Brain pericyte (primary cell): ENCODE measurements around the gene ARHGEF17.

Experiments used
- DNase-seq: peaks from one replicate; pipeline ENCODE4 v3.0.0-alpha.2; 2012; ENCODE audit warnings: low read depth, low spot score

Gene ARHGEF17

GRCh38 chr11:73314117-73314961 is 6.3 kb downstream of the ARHGEF17 start:
- DNase-seq, result no peak

GRCh38 chr11:73315293-73316020 is 7.4 kb downstream of the ARHGEF17 start:
- DNase-seq, result no peak

- DNase-seq, result no peak
Measured at GRCh38 chr11:73316422-73316821, 8.3 kb downstream of the ARHGEF17 start.

GRCh38 chr11:73317373-73317772 is 9.3 kb downstream of the ARHGEF17 start:
- DNase-seq, result no peak

GRCh38 chr11:73317803-73318202 is 9.7 kb downstream of the ARHGEF17 start:
- no peak for DNase-seq

GRCh38 chr11:73318501-73319011 is 10.5 kb downstream of the ARHGEF17 start:
- DNase-seq, result no peak

- DNase-seq, result no peak
Measured at GRCh38 chr11:73320763-73321603, 12.9 kb downstream of the ARHGEF17 start.

- DNase-seq, result peak; percentile 80
Measured at GRCh38 chr11:73321604-73322381, 13.7 kb downstream of the ARHGEF17 start.

- DNase-seq, result peak; percentile 73
Measured at GRCh38 chr11:73322382-73323306, 14.6 kb downstream of the ARHGEF17 start.

- no peak for DNase-seq
Measured at GRCh38 chr11:73323464-73323863, 15.4 kb downstream of the ARHGEF17 start.

- DNase-seq, result no peak
Measured at GRCh38 chr11:73324116-73324515, 16.0 kb downstream of the ARHGEF17 start.

- no peak for DNase-seq
Measured at GRCh38 chr11:73324665-73325035, 16.6 kb downstream of the ARHGEF17 start.

GRCh38 chr11:73325036-73325981 is 17.2 kb downstream of the ARHGEF17 start:
- DNase-seq, result no peak

- DNase-seq, result no peak
Measured at GRCh38 chr11:73326929-73327811, 19.1 kb downstream of the ARHGEF17 start.

GRCh38 chr11:73327812-73328364 is 19.8 kb downstream of the ARHGEF17 start:
- DNase-seq, result no peak

GRCh38 chr11:73330569-73331093 is 22.6 kb downstream of the ARHGEF17 start:
- DNase-seq, result no peak
